Tibial artery (tissue), 4 donors: Measurements from ENCODE around the gene FASTK.
A peak's percentile ranks its signal among the peaks of the same experiment; 100 is the strongest.
"Not testable (repeated sequence)": the region's sequence is repeated elsewhere in the genome, so short reads cannot be mapped to it uniquely, and the experiment has no call there.

Experiments used
- DNase-seq, 2 donors: peaks; one replicate each; pipeline ENCODE4 v3.0.0-alpha.2; 2019
- H3K27ac ChIP-seq, 2 donors: fragments of 200-600 bp; sonication (generic) in 1 of 2; 1 replicate in 1 of 2; 2 replicates in 1 of 2; pipeline ENCODE4 v1.5.1; 2018 to 2019; ENCODE audit warnings: mild to moderate bottlenecking in 1 of 2
- H3K27me3 ChIP-seq, 2 donors: fragments of 200-600 bp; sonication (generic) in 1 of 2; one replicate each; pipeline versions ENCODE4 v1.5.1 to v1.6.0; 2016 to 2019
- H3K36me3 ChIP-seq, 3 donors: fragments of 200-600 bp; sonication (generic) in 2 of 3; one replicate each; pipeline ENCODE4 v1.5.1; 2016 to 2019; ENCODE audit warnings: mild to moderate bottlenecking in 2 of 3
- H3K4me1 ChIP-seq, 4 donors: fragments of 200-600 bp; sonication (generic) in 2 of 4; 1 replicate in 3 of 4; 2 replicates in 1 of 4; pipeline ENCODE4 v1.5.1; 2016 to 2019
- H3K4me3 ChIP-seq, 2 donors: fragments of 200-600 bp; sonication (generic) in 1 of 2; 1 replicate in 1 of 2; 2 replicates in 1 of 2; pipeline ENCODE4 v1.5.1; 2018 to 2019; ENCODE audit warnings: mild to moderate bottlenecking in 2 of 2
- H3K9me3 ChIP-seq, 3 donors: fragments of 200-600 bp; sonication (generic) in 1 of 3; one replicate each; pipeline ENCODE4 v1.5.1; 2016 to 2019
- intact Hi-C: fragments of 100-400 bp; cut with DNase I; formaldehyde crosslinking; loops from one replicate; pipeline ENCODE4 v1.15.0; 2023; ENCODE audit warnings: low total_unique reads
- TF ChIP-seq, protein P1 (sequence below), 2 experiments: fragments of 200-600 bp in 1 of 2; fragments of 450-650 bp in 1 of 2; IDR thresholded peaks; one replicate each; pipeline ENCODE4 v1.5.1; 2017 to 2019; ENCODE audit warnings: antibody characterized with exemption in 2 of 2, mild to moderate bottlenecking in 1 of 2, moderate library complexity in 1 of 2

FASTK gene

DNA sequence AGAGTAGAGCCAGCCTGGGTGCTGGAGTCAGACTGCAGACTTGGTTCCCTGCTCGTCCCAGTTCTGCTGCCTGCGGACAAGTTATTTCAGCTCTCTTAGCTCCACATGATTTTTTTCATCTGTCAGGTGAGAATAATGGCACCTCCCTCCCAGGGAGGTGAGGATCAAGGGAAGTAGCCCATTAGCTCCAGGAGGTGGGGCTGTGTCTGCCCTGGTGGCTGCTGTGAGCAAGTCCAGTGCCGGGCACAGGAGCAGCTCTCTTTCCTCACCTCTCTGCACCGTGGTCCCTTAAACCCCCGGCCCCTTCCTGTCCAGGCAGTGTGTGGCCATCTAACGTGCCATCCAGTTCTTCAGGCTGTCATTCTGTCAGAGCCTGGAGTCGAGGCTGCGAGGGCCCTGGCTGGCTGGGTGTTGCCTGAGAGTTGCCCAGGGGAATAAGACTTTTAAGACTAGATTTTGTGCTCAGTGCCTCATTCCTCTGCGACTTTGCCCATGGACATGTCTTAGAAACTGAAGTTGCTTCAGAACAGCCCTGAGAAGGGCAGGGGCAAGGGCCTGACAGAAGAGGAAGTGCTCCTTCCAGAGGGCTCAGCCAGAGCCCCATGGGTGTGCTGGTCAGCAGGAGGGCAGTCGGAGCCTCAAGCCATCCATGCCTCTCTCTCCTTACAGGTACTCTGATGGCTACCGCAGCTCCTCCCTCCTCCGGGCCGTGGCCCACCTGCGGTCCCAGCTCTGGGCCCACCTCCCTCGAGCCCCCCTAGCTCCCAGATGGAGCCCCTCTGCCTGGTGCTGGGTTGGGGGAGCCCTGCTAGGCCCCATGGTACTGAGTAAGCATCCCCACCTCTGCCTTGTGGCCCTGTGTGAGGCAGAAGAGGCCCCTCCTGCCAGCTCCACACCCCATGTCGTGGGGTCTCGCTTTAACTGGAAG lies 47.4 kb downstream of the FASTK start:
- H3K9me3 ChIP-seq: no peaks in the 10 kb centered on the region
- no peak overlapping the region for H3K27ac ChIP-seq

DNA sequence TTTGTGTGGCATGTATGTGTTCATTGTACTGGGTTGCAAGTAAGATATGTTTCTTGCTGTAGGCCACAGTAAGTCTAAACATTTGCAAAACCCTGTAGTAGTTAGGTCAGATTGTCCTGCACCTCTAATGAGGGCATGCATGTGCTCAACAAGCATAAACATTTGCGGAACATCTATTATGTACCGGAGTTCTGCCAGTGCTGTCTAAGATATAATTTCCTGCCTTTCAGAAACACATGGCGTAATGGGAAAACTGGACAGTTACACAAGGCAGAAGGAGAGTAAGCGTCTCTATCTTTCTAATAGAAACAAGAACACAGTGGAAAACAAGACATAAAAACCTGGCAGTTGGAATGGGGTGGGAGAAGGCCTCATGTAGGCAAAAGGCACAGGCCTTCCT lies 49.6 kb downstream of the FASTK start:
- no peak overlapping the region for H3K27ac ChIP-seq
- intact Hi-C loops: no loop called here
- no peak for DNase-seq
- TF ChIP-seq, protein P1, sequence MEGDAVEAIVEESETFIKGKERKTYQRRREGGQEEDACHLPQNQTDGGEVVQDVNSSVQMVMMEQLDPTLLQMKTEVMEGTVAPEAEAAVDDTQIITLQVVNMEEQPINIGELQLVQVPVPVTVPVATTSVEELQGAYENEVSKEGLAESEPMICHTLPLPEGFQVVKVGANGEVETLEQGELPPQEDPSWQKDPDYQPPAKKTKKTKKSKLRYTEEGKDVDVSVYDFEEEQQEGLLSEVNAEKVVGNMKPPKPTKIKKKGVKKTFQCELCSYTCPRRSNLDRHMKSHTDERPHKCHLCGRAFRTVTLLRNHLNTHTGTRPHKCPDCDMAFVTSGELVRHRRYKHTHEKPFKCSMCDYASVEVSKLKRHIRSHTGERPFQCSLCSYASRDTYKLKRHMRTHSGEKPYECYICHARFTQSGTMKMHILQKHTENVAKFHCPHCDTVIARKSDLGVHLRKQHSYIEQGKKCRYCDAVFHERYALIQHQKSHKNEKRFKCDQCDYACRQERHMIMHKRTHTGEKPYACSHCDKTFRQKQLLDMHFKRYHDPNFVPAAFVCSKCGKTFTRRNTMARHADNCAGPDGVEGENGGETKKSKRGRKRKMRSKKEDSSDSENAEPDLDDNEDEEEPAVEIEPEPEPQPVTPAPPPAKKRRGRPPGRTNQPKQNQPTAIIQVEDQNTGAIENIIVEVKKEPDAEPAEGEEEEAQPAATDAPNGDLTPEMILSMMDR (IDR thresholded peaks at IDR 0.05): no peak
- peaks cover 12 to 42% (median 24%) of the 10 kb centered on the region in 3 donors for H3K36me3 ChIP-seq
- H3K27me3 ChIP-seq: no peaks in the 10 kb centered on the region
- no peak overlapping the region for H3K4me3 ChIP-seq
- H3K9me3 ChIP-seq: no peaks in the 10 kb centered on the region
- peaks cover 0 to 12% (median 4%) of the 10 kb centered on the region in 4 donors for H3K4me1 ChIP-seq

More for the DNA sequence above, 47.4 kb downstream of the FASTK start:
- H3K4me1 ChIP-seq: peaks cover 0 to 12% (median 2%) of the 10 kb centered on the region in 4 donors
- intact Hi-C loops: no loop called here
- TF ChIP-seq, protein P1 (IDR thresholded peaks at IDR 0.05): no peak
- peaks cover 12 to 58% (median 36%) of the 10 kb centered on the region in 3 donors for H3K36me3 ChIP-seq
- no peak overlapping the region for H3K4me3 ChIP-seq
- no peak for DNase-seq
- H3K27me3 ChIP-seq: no peaks in the 10 kb centered on the region

DNA sequence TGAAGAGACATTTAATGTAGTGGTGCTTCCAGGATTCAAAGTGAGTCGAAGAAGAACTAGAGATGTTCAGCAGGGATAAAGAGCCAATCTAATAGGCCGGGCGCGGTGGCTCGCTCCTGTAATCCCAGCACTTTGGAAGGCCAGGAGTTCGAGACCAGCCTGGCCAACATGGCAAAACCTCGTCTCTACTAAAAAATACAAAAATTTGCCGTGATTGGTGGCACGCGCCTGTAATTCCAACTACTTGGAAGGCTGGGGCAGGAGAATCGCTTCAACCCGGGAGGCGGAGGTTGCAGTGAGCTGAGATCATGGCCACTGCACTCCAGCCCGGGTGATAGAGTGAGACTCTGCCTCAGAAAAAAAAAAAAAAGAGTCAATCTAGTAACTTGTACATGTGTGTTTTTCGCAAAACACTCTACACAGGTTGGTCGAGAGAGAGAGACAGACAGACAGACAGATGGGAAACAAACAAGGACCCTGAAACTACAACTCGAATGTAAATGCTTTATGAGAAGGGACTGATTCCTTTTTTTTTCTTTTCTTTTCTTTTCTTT lies 51.6 kb downstream of the FASTK start:
- TF ChIP-seq, protein P1 (IDR thresholded peaks at IDR 0.05): no peak
- H3K4me3 ChIP-seq: peak overlapping the region; percentile 67 to 70
- H3K27me3 ChIP-seq: peaks cover 0 to 4% of the 10 kb centered on the region in 2 donors
- DNase-seq: no peak
- no peaks in the 10 kb centered on the region for H3K9me3 ChIP-seq
- H3K27ac ChIP-seq: peak overlapping the region; percentile 55 to 75
- intact Hi-C loops: loop anchor here (2.0 kb wide), 1 partner anchor 30 kb away; the partner anchor contains the start of gene SLC4A2
- peaks cover 0 to 22% (median 4%) of the 10 kb centered on the region in 3 donors for H3K36me3 ChIP-seq
- H3K4me1 ChIP-seq: peaks cover 0 to 12% (median 4%) of the 10 kb centered on the region in 4 donors

DNA sequence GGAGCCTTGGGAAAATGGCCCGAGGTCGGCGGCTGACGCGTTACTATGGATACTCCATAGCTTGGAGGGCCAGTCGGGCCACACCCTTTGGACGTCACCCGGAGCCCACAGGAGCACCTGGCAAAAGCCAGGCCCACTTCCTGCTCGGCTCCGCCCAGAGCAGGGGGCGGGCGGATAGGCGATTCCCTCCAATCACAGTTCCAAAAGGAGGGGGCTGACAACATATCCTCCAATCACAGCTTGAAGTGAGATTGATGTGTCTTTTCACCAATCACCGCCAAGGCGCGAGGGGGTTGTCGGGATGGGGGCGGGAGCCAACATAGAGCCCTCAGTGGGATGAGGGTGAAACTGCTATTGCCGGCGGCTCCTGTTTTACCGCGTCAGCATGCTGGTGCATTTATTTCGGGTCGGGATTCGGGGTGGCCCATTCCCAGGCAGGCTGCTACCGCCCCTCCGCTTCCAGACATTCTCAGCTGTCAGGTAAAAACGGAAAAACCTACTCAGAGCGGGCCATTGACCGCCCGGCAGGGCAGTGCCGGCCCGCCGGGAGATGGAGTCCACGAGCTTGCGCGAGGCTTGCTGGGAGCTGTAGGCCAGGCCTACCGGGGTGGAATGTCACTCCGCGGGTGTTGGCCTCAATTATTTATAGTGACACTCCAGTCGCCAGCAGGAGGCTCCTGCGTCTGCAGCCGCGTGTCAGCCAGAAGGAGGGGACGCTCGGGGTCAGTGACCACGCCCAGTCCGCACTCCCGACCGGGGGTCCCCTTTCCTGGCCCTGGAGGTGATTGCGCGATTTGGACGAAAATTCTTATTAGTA lies 52.3 kb downstream of the FASTK start, which contains the start of gene ABCB8:
ABCB8 (plus strand) TSS at position 320 of the 817 bp plus-strand sequence; CDS start at position 386, 66 bp downstream.
- peaks cover 0 to 12% (median 4%) of the 10 kb centered on the region in 4 donors for H3K4me1 ChIP-seq
- intact Hi-C loops: loop anchor here (2.0 kb wide), 1 partner anchor 30 kb away; the partner anchor contains the start of gene SLC4A2

DNA sequence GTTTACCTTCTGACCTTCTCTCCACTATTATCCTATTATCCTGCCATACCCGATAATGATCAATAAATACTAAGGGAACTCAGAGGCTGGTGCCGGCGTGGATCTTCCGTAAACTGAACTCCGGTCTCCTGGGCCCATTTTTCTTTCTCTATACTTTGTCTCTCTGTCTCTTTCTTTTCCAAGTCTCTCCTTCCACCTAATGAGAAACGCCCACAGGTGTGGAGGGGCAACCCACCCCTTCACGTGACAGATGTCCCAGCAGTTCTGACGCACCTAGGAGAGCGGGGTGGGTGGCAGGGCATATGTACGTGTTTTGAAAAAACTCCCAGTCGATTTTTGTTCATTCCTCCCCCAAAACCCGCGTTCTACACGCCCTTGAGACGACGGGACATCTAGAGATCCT lies 52.9 kb downstream of the FASTK start:
- Histone ChIP-seq H3K27me3 (peaks cover 0 to 14% of the 10 kb centered on the region in 2 donors), H3K4me1 (peaks cover 0 to 12% (median 4%) of the 10 kb centered on the region in 4 donors), H3K27ac (peak overlapping the region; percentile 55 to 75), H3K4me3 (peak overlapping the region; percentile 67 to 70)
- not testable (repeated sequence) for DNase-seq, H3K9me3 ChIP-seq, H3K36me3 ChIP-seq
- intact Hi-C loops: loop anchor here (2.0 kb wide), 1 partner anchor 31 kb away; the partner anchor contains the start of gene SLC4A2

More for the DNA sequence above, 52.3 kb downstream of the FASTK start, which contains the start of gene ABCB8:
- Histone ChIP-seq H3K36me3 (peaks cover 0 to 15% (median 0%) of the 10 kb centered on the region in 3 donors), H3K27me3 (peaks cover 0 to 11% of the 10 kb centered on the region in 2 donors), H3K9me3 (no peaks in the 10 kb centered on the region), H3K27ac (peak within 1 kb of the TSS; percentile 55 to 75), H3K4me3 (peak within 1 kb of the TSS; percentile 67 to 70)
- peak; percentile 99 for DNase-seq
- TF ChIP-seq, protein P1 (IDR thresholded peaks at IDR 0.05): peak; percentile 50 to 52

DNA sequence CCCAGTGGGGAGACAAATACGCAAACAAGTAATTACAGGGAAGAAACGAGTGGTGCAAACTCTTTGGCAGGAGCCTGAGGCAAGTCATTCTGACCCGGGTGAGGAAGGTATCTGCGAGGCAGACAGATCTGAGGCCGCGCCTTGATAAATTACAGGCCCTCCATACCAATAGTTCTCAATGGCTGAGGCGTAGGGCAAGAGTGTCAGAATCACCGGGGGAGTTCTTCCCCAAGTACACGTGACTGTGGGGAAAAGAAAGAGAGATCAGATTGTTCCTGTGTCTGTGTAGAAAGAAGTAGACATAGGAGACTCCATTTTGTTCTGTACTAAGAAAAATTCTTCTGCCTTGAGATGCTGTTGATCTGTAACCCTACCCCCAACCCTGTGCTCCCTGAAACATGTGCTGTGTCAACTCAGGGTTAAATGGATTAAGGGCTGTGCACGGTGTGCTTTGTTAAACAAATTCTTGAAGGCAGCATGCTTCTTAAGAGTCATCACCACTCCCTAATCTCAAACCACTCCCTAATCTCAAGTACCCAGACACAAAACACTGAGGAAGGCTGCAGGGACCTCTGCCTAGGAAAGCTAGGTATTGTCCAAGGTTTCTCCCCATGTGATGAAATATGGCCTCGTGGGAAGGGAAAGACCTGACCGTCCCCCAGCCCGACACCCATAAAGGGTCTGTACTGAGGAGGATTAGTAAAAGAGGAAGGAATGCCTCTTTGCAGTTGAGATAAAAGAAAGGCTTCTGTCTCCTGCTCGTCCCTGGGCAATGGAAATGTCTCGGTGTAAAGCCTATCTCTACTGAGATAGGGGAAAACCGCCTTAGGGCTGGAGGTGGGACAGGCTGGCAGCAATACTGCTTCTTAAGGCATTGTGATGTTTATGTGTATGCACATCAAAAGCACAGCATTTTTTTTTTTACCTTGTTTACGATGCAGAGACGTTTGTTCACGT lies 53.6 kb downstream of the FASTK start:
- intact Hi-C loops, DNase-seq, H3K9me3 ChIP-seq, H3K36me3 ChIP-seq: not testable (repeated sequence)
- peak overlapping the region; percentile 55 to 75 for H3K27ac ChIP-seq
- H3K27me3 ChIP-seq: peaks cover 0 to 14% of the 10 kb centered on the region in 2 donors
- peak overlapping the region in 1 of 2 donors; percentile 67 for H3K4me3 ChIP-seq
- H3K4me1 ChIP-seq: peaks cover 0 to 12% (median 4%) of the 10 kb centered on the region in 4 donors
